Measurements from ENCODE around the gene ADGRB3. TPM values are rescaled to one million over a fixed set of nuclear protein-coding genes. Genes with fewer than 3 reads are reported as not detected.

The ADGRB3 gene
- total RNA-seq, 1 donor from 2014 or later: 1.5 TPM

- Histone ChIP-seq H3K4me3 (no peak overlapping the region), H3K27me3 (ENCODE audit: low read depth) (no peaks in the 10 kb centered on the region), H3K27ac (replicated peaks) (no peak overlapping the region), H3K4me1 (no peaks in the 10 kb centered on the region), H3K36me3 (no peaks in the 10 kb centered on the region), H3K9me3 (replicated peaks) (no peaks in the 10 kb centered on the region)
- DNase-seq: no peak
- intact Hi-C loops (cut with micrococcal nuclease): no loop called here
- no peak for TF ChIP-seq CTCF (IDR thresholded peaks at IDR 0.05; ENCODE audit: borderline replicate concordance)
These were observed 45.2 kb downstream of the ADGRB3 start for GRCh38 chr6:68680264-68680663.

GRCh38 chr6:68689910-68690309 is 54.8 kb downstream of the ADGRB3 start:
- intact Hi-C loops (cut with micrococcal nuclease): no loop called here
- no peaks in the 10 kb centered on the region for H3K9me3 ChIP-seq (replicated peaks)
- TF ChIP-seq CTCF (IDR thresholded peaks at IDR 0.05; ENCODE audit: borderline replicate concordance): no peak

GRCh38 chr6:68691120-68691519 is 56.0 kb downstream of the ADGRB3 start:
- intact Hi-C loops (cut with micrococcal nuclease): no loop called here
- Histone ChIP-seq H3K4me3 (no peak overlapping the region), H3K4me1 (no peaks in the 10 kb centered on the region), H3K27me3 (ENCODE audit: low read depth) (no peaks in the 10 kb centered on the region), H3K9me3 (replicated peaks) (no peaks in the 10 kb centered on the region), H3K36me3 (no peaks in the 10 kb centered on the region), H3K27ac (replicated peaks) (no peak overlapping the region)
- TF ChIP-seq CTCF (IDR thresholded peaks at IDR 0.05; ENCODE audit: borderline replicate concordance): no peak
- no peak for DNase-seq

More at GRCh38 chr6:68689910-68690309, 54.8 kb downstream of the ADGRB3 start:
- no peaks in the 10 kb centered on the region for H3K36me3 ChIP-seq
- no peak overlapping the region for H3K4me3 ChIP-seq
- H3K4me1 ChIP-seq: no peaks in the 10 kb centered on the region
- H3K27me3 ChIP-seq (ENCODE audit: low read depth): no peaks in the 10 kb centered on the region
- no peak for DNase-seq
- no peak overlapping the region for H3K27ac ChIP-seq (replicated peaks)

GRCh38 chr6:68693271-68693670 is 58.2 kb downstream of the ADGRB3 start:
- DNase-seq: no peak
- H3K4me3 ChIP-seq: no peak overlapping the region
- H3K27me3 ChIP-seq (ENCODE audit: low read depth): no peaks in the 10 kb centered on the region
- no peaks in the 10 kb centered on the region for H3K9me3 ChIP-seq (replicated peaks)
- intact Hi-C loops (cut with micrococcal nuclease): no loop called here
- H3K27ac ChIP-seq (replicated peaks): no peak overlapping the region
- H3K36me3 ChIP-seq: no peaks in the 10 kb centered on the region
- no peak for TF ChIP-seq CTCF (IDR thresholded peaks at IDR 0.05; ENCODE audit: borderline replicate concordance)
- peaks cover 3% of the 10 kb centered on the region for H3K4me1 ChIP-seq

- no peak overlapping the region for H3K4me3 ChIP-seq
- intact Hi-C loops (cut with micrococcal nuclease): no loop called here
- no peak for DNase-seq
- no peak for TF ChIP-seq CTCF (IDR thresholded peaks at IDR 0.05; ENCODE audit: borderline replicate concordance)
- H3K27ac ChIP-seq (replicated peaks): no peak overlapping the region
- H3K9me3 ChIP-seq (replicated peaks): no peaks in the 10 kb centered on the region
- H3K4me1 ChIP-seq: peaks cover 3% of the 10 kb centered on the region
- no peaks in the 10 kb centered on the region for H3K36me3 ChIP-seq
- no peaks in the 10 kb centered on the region for H3K27me3 ChIP-seq (ENCODE audit: low read depth)
These were observed 60.3 kb downstream of the ADGRB3 start for GRCh38 chr6:68695403-68695802.

- TF ChIP-seq CTCF (IDR thresholded peaks at IDR 0.05; ENCODE audit: borderline replicate concordance): no peak
- intact Hi-C loops (cut with micrococcal nuclease): no loop called here
- DNase-seq: no peak
- Histone ChIP-seq H3K4me1 (peaks cover 3% of the 10 kb centered on the region), H3K27me3 (ENCODE audit: low read depth) (no peaks in the 10 kb centered on the region), H3K4me3 (no peak overlapping the region), H3K27ac (replicated peaks) (no peak overlapping the region), H3K9me3 (replicated peaks) (no peaks in the 10 kb centered on the region), H3K36me3 (no peaks in the 10 kb centered on the region)
These were observed 60.8 kb downstream of the ADGRB3 start for GRCh38 chr6:68695838-68696237.
